IPS DF 6.9 (cell line): ENCODE measurements around the gene KCND3.

Experiments
- DNase-seq: peaks from one replicate; pipeline ENCODE4 v3.0.0-alpha.2; 2013; ENCODE audit warnings: low read depth, low spot score
- H3K27ac ChIP-seq: one replicate; pipeline ENCODE4 v1.5.1; 2013; ENCODE audit warnings: low read length, control low read depth
- H3K27me3 ChIP-seq: 2 replicates; pipeline ENCODE4 v1.6.1; 2013; ENCODE audit warnings: mild to moderate bottlenecking, low read length; ENCODE audit not compliant: control insufficient read depth, insufficient read depth
- H3K36me3 ChIP-seq: 2 replicates; pipeline ENCODE4 v1.6.1; 2013; ENCODE audit warnings: low read length; ENCODE audit not compliant: control insufficient read depth, insufficient read depth
- H3K4me1 ChIP-seq: 2 replicates; pipeline ENCODE4 v1.6.1; 2013; ENCODE audit warnings: low read length; ENCODE audit not compliant: control insufficient read depth, insufficient read depth
- H3K4me3 ChIP-seq: 2 replicates; pipeline ENCODE4 v1.5.1; 2013; ENCODE audit warnings: mild to moderate bottlenecking, low read length
- H3K9me3 ChIP-seq: 2 replicates; pipeline ENCODE4 v1.6.1; 2013; ENCODE audit warnings: low read length, inconsistent platforms; ENCODE audit not compliant: control insufficient read depth, insufficient read depth
- WGBS: extraction: QIAGEN DNeasy Blood & Tissue Kit; methylation state at CpG from one replicate; pipeline ENCODE4 v1.1.7; 2013; ENCODE audit warnings: mixed read lengths, missing lambda C conversion rate; ENCODE audit not compliant: insufficient read length, insufficient coverage; 5-methylcytosine and 5-hydroxymethylcytosine counted together

KCND3 gene

GRCh38 chr1:111754984-111755330, 234.5 kb downstream of the KCND3 start:
- Histone ChIP-seq H3K4me3 (peak overlapping the region; percentile 96; the same call in 1 of the 2 replicates), H3K36me3 (no peaks in the 10 kb centered on the region; the same call in 1 of the 2 replicates), H3K4me1 (0 out of 2 replicates have a peak, but pooled peaks cover 1% of the 10 kb centered on the region), H3K27ac (no peak overlapping the region), H3K9me3 (no peaks in the 10 kb centered on the region), H3K27me3 (no peaks in the 10 kb centered on the region)
- no peak for DNase-seq
- WGBS: no CpG with 5 or more reads among the region's 12 CpGs

GRCh38 chr1:111751906-111752575, 237.4 kb downstream of the KCND3 start:
- Histone ChIP-seq H3K27me3 (no peaks in the 10 kb centered on the region), H3K36me3 (no peaks in the 10 kb centered on the region), H3K9me3 (no peaks in the 10 kb centered on the region), H3K27ac (no peak overlapping the region), H3K4me3 (no peak overlapping the region), H3K4me1 (peaks cover 2% of the 10 kb centered on the region; the same call in 1 of the 2 replicates)
- no CpG with 5 or more reads among the region's 2 CpGs for WGBS
- no peak for DNase-seq

DNA sequence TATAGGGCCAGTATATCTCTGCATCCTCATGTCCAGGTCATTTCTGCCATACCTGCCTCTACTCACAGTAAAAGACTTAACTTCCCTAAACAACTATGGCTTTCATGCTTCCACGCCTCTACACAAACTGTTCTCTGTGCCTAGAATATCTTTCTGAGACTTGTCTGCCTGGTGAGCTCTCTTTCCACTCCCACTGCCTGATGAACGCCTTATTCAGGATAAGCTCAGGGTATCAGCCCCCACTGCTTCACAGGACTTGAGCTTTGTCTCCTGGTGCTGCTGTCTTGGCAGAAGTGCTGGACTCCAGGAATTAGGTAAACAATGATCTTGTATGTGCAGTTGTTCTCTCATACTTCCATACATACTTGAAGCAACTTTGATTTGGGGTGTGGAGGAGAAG, 238.6 kb downstream of the KCND3 start:
- H3K4me1 ChIP-seq: peaks cover 1% of the 10 kb centered on the region; the same call in 1 of the 2 replicates

GRCh38 chr1:111749628-111750027, 239.8 kb downstream of the KCND3 start:
- Histone ChIP-seq H3K36me3 (no peaks in the 10 kb centered on the region), H3K27ac (no peak overlapping the region), H3K27me3 (no peaks in the 10 kb centered on the region), H3K4me1 (peaks cover 1% of the 10 kb centered on the region; the same call in 1 of the 2 replicates), H3K4me3 (no peak overlapping the region), H3K9me3 (no peaks in the 10 kb centered on the region)
- WGBS: no CpG with 5 or more reads among the region's 3 CpGs
- no peak for DNase-seq

More for the DNA sequence above, 238.6 kb downstream of the KCND3 start:
- no peak for DNase-seq
- Histone ChIP-seq H3K36me3 (no peaks in the 10 kb centered on the region), H3K4me3 (no peak overlapping the region), H3K9me3 (no peaks in the 10 kb centered on the region), H3K27me3 (no peaks in the 10 kb centered on the region), H3K27ac (no peak overlapping the region)
- no CpG with 5 or more reads among the region's 2 CpGs for WGBS

- Histone ChIP-seq H3K27ac (no peak overlapping the region), H3K4me1 (peaks cover 1% of the 10 kb centered on the region; the same call in 1 of the 2 replicates), H3K9me3 (no peaks in the 10 kb centered on the region), H3K36me3 (no peaks in the 10 kb centered on the region), H3K4me3 (no peak overlapping the region), H3K27me3 (no peaks in the 10 kb centered on the region)
- WGBS: no CpG with 5 or more reads among the region's 4 CpGs
- DNase-seq: no peak
Observed at GRCh38 chr1:111747947-111748346, 241.5 kb downstream of the KCND3 start.

- WGBS: no CpG with 5 or more reads among the region's 3 CpGs
- no peak for DNase-seq
- H3K9me3 ChIP-seq: no peaks in the 10 kb centered on the region
Observed at GRCh38 chr1:111747282-111747734, 242.2 kb downstream of the KCND3 start.

GRCh38 chr1:111746614-111746999, 242.9 kb downstream of the KCND3 start:
- H3K4me1 ChIP-seq: peaks cover 1% of the 10 kb centered on the region; the same call in 1 of the 2 replicates
- H3K4me3 ChIP-seq: no peak overlapping the region
- no peak for DNase-seq
- no CpG with 5 or more reads among the region's 2 CpGs for WGBS
- H3K27me3 ChIP-seq: no peaks in the 10 kb centered on the region
- no peaks in the 10 kb centered on the region for H3K36me3 ChIP-seq
- H3K9me3 ChIP-seq: no peaks in the 10 kb centered on the region
- no peak overlapping the region for H3K27ac ChIP-seq

More at GRCh38 chr1:111747282-111747734, 242.2 kb downstream of the KCND3 start:
- Histone ChIP-seq H3K4me1 (peaks cover 1% of the 10 kb centered on the region; the same call in 1 of the 2 replicates), H3K36me3 (no peaks in the 10 kb centered on the region), H3K27ac (no peak overlapping the region), H3K27me3 (no peaks in the 10 kb centered on the region), H3K4me3 (no peak overlapping the region)

GRCh38 chr1:111745675-111746613, 243.5 kb downstream of the KCND3 start:
- no peak for DNase-seq
- Histone ChIP-seq H3K4me3 (no peak overlapping the region), H3K27me3 (no peaks in the 10 kb centered on the region), H3K36me3 (no peaks in the 10 kb centered on the region), H3K9me3 (no peaks in the 10 kb centered on the region), H3K27ac (no peak overlapping the region), H3K4me1 (peaks cover 1% of the 10 kb centered on the region; the same call in 1 of the 2 replicates)
- no CpG with 5 or more reads among the region's 9 CpGs for WGBS

DNA sequence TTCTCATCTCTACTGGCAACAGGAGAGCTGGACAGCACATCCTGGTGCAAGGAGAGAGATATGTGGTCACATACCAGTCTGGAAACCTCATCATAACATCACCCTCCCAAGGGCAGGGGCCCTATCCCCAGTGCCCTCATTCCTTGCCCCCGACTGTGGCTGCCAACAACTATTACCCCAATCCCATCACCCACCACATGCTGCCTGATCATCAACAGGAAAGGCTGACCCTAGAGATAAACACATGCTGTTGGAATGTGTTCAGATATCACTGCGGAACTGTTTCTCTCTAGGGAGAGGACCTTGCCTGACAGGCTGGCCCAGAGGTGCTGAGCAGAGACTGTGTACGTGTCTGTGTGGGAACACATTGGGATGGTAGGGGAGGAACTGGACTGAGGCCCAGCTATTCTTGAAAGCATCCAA, 245.8 kb downstream of the KCND3 start:
- no peaks in the 10 kb centered on the region for H3K9me3 ChIP-seq
- no peaks in the 10 kb centered on the region; the same call in 1 of the 2 replicates for H3K4me1 ChIP-seq
- H3K36me3 ChIP-seq: no peaks in the 10 kb centered on the region
- H3K27ac ChIP-seq: no peak overlapping the region
- no peaks in the 10 kb centered on the region for H3K27me3 ChIP-seq
- WGBS: no CpG with 5 or more reads among the region's 3 CpGs
- DNase-seq: no peak
- no peak overlapping the region for H3K4me3 ChIP-seq

GRCh38 chr1:111742938-111743549, 246.4 kb downstream of the KCND3 start:
- H3K27ac ChIP-seq: no peak overlapping the region
- WGBS: no CpG with 5 or more reads among the region's 5 CpGs
- DNase-seq: no peak

More at GRCh38 chr1:111742938-111743549, 246.4 kb downstream of the KCND3 start:
- H3K4me3 ChIP-seq: no peak overlapping the region
- no peaks in the 10 kb centered on the region for H3K27me3 ChIP-seq
- H3K36me3 ChIP-seq: no peaks in the 10 kb centered on the region
- no peaks in the 10 kb centered on the region for H3K9me3 ChIP-seq
- no peaks in the 10 kb centered on the region; the same call in 1 of the 2 replicates for H3K4me1 ChIP-seq
